H1 (cell line): ENCODE data around the gene SPTBN4. TPM values are rescaled to one million over a fixed set of nuclear protein-coding genes. Genes with fewer than 3 reads are reported as not detected.

Experiments used
- CEBPB ChIP-seq: IDR thresholded peaks from 2 replicates; pipeline ENCODE4 v1.6.1; 2012; ENCODE audit warnings: low read depth, low read length
- CHD1 ChIP-seq: IDR thresholded peaks from 2 replicates; pipeline ENCODE4 v1.6.1; 2012; ENCODE audit warnings: low read depth, low read length, improper control_type of control experiment
- CHD7 ChIP-seq: fragments of 300-600 bp; sonication (generic); IDR thresholded peaks from 2 replicates; pipeline ENCODE4 v1.7.1; 2012; ENCODE audit warnings: low read length, moderate library complexity, mild to moderate bottlenecking, inconsistent platforms; ENCODE audit not compliant: insufficient replicate concordance
- GABPA ChIP-seq: IDR thresholded peaks from 2 replicates; pipeline ENCODE4 v1.6.1; 2011; ENCODE audit warnings: mild to moderate bottlenecking, low read length, moderate library complexity, borderline replicate concordance; ENCODE audit not compliant: insufficient read depth
- KDM1A ChIP-seq: fragments of 200-600, 300-600 bp; sonication (generic); IDR thresholded peaks from 2 replicates; pipeline ENCODE4 v1.7.1; 2016; ENCODE audit warnings: mild to moderate bottlenecking, low read length, borderline replicate concordance
- POU5F1 ChIP-seq: IDR thresholded peaks from 2 replicates; pipeline ENCODE4 v1.6.1; 2011; ENCODE audit warnings: low read depth, mild to moderate bottlenecking, low read length, moderate library complexity
- SP2 ChIP-seq: IDR thresholded peaks from 2 replicates; pipeline ENCODE4 v1.6.1; 2012; ENCODE audit warnings: mild to moderate bottlenecking, low read length, inconsistent platforms
- SRF ChIP-seq: IDR thresholded peaks from 2 replicates; pipeline ENCODE4 v1.6.1; 2011; ENCODE audit warnings: mild to moderate bottlenecking, low read depth, low read length, moderate library complexity
- SUZ12 ChIP-seq: fragments of 200-600 bp; sonication (generic); IDR thresholded peaks from 2 replicates; pipeline ENCODE4 v1.6.1; 2012; ENCODE audit warnings: mild to moderate bottlenecking, inconsistent platforms, low read length, moderate library complexity, mixed read lengths
- TEAD4 ChIP-seq: IDR thresholded peaks from 2 replicates; pipeline ENCODE4 v1.6.1; 2012; ENCODE audit warnings: low read depth, low read length, inconsistent platforms, mixed read lengths
- ZNF274 ChIP-seq: IDR thresholded peaks from 2 replicates; pipeline ENCODE4 v1.7.0; 2012; ENCODE audit warnings: low read length, borderline replicate concordance; ENCODE audit errors: extremely low read depth
- polyA plus RNA-seq, 7 experiments: library from polyadenylated mRNA; depleted of rRNA in 3 of 7; stranded (reverse) in 5 of 7; unstranded in 2 of 7; fragments of >200 nt in 5 of 7; fragments of 200-250 nt in 2 of 7; gene quantifications; 1 replicate in 5 of 7; 2 replicates in 1 of 7; 4 replicates in 1 of 7; pipeline versions ENCODE4 v1.2.1 to v1.2.3, GENCODE V29; 2011 to 2013; ENCODE audit warnings: missing spikeins in 2 of 7, mixed read lengths in 2 of 7
- total RNA-seq: library from RNA; stranded (reverse); fragmentation: NEBNext Ultra II Directional; extraction: Animal tissue kit (Norgen Biotek cat#: 25700); gene quantifications from 2 replicates; pipeline ENCODE4 v1.2.1, GENCODE V29; 2021

Gene SPTBN4
- total and polyA plus RNA-seq, 2 of the 8 experiments (the other 6 are each of a cell fraction or from before 2014, with no cell fraction given): 1.9 to 3.0 TPM

DNA sequence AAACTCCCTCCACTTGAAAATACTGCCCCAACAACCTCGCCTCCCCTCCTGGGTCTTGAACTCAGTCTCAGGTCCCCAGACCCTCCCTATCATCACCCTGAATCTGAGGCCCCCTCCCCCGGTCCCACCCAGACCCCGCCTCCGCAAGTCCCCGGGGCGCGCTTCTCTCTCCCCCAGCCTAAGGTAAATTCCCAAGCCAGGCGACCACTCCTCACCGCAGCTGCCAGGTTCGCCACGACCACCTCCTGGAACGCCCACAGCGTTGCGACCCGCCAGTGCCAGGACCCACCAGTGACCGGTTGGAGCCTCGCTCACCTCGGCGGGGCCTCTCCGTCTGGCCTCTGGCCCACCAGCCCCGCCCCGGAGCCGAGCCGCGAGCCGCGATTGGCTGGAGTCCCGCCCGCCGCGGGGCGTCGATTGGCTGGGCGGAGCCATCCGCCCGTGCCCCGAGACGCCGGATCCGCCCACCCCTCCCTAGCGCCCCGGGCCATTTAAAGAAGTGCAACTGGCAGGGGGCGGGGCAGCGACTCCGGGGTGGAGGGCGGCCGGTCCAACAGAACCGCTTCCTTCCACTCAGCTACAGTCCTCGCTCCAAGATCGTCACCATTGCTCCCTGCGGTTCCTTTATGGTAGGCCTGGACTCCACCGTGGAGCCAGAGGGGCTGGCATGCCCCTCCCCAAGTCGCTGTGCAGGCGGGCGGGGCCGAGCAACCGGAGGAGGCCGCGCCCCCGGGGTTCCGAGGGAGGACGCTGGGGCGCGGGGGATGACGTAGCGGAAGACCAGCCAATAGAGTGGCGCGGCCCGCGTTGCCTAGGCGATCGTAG is 22.6 kb upstream of the SPTBN4 start, which contains the start of gene SERTAD3 (continued):
- TF ChIP-seq ZNF274 (no peak), SRF (no peak), TEAD4 (no peak), GABPA (no peak), KDM1A (0 out of 2 replicates have a peak, but pooled peaks have one; percentile 36), CHD7 (no peak), SUZ12 (no peak), SP2 (no peak), CEBPB (no peak), POU5F1 (no peak), CHD1 (no peak)
